SKM-1 treated with dmso at 0.1 percent for 144 hours (cell line): ENCODE measurements around the gene NPTN.
A peak's percentile ranks its signal among the peaks of the same experiment; 100 is the strongest.

ENCODE experiments used
- DNase-seq: peaks from one replicate; lab custom pipeline; 2025; ENCODE audit not compliant: unreplicated experiment; lab: John Stamatoyannopoulos, UW

NPTN gene

DNA sequence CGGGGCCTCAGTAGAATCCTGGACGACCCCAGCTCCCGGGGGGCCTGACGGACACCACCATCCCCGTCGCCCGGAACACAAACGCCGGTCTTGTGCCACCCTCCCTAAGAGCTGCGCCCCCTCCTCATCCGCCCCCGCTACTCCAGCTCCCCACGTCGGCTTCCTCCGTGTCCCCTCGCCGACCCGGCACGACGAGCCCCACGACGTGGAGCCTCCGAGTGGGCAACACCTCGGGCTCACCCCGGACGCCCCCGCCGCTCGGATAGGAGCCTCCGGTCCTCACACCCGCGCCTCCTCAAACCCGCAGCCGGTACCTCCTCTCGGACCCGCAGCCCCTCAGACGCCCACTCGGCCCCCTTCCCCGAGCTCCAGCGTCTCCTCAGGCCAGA, 525 bp downstream of the NPTN start:
- no peak for DNase-seq

GRCh38 chr15:73631915-73632669, 1.1 kb downstream of the NPTN start:
- DNase-seq = peak; percentile 40

DNA sequence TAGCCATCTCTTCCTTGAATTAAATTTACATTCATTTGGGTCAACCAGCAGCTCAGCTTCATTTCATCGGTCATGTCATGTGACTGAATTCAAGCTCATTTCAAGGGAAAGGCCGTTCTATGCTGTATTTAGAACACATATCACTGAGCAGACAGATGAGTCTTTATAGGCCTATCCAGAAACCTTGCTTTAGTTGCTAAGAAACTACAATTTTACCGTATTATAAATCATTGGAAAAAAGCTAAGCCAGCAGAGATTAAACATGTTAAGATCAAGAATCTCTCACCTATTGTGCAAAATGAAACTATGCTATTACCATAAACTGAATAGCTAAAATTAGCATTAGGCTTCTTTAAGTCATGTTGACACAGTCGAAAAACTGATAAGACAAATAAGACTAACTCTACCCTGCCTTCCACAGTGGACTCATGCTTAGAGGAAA, 2.2 kb downstream of the NPTN start:
- no peak for DNase-seq

DNA sequence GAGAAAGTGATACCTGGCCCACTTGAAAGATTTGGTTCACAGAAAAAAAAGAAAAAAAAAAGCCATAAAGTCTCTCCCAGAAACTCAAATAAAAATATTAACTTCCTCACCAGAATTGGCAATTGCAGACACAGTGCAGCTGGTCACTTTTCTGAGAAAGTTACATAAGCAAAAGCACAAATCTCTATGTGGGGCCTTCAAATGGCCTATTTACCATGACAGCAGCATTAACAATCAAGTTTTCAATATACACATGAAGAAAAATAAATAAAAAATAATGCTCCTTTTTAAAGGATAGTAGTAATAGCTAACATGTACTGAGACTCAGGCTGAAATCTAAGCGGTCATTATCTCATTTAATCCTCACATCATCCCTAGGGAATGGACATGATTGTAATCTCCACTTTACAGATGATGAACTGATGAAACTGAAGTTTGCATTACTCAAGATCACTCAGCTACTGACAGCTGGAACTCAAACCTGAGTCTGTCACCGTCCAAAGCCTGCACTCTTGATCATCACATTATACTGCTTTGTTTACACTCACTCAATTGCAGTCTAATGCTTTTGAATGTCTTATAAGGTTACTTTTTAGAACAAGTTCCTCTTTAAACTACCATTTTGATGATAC, 3.3 kb downstream of the NPTN start:
- DNase-seq = no peak

DNA sequence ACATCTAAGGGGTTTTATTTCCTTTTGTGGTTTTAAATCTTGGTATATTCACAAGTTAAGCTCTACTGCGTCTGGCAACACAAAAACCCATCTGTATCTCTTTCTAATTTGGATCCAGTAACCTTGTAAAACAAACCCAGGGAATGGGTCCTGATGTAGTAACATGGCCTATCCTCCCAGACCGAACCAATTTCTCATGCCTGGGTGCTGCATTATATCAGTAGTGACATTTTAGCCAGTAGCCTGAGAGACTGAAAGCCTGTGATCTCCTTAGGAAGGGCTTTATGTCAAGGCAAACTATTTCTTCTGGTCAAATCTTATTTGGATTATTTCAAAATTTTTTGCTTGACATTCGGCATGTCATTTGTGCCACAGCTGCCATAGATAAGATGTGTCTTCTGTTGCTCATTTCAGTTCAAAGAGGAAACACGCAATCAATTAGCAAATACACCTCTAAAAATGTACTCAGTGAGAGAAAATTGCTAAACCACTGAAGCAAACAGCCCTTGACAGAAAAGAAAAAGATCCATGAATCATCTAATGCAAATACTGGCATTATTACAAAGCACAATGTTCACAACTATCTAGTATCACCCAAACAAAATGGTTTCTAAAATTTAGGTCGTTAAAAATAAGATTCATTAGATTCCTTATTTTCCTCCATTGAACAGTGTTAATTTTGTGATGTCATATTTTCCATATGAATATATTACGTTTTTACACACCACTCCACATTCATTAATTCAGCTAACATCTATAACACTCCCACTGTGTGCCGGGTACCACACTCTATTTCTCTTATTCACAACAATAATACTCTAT, 4.0 kb downstream of the NPTN start:
- DNase-seq = no peak

- DNase-seq = no peak
These were observed 5.1 kb downstream of the NPTN start for GRCh38 chr15:73628102-73628501.

DNA sequence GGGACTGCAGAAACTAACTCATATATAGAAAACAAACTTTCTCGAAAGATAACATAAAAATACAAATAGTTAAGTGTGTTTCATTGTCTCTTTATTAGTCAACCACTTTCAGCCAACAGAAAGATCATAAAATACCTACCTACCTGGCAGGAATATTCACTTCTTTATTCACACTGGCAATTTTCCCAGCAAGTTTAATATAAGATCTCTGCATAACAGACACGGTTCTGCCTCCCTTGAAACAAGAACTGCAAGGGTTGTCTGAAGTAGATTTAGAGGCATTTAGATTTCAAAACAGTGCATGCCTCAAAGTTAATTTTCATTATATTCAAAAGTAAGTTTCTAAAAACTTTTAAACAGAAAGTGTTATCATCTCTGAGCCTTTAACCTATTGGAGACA, 7.1 kb downstream of the NPTN start:
- DNase-seq = no peak

DNA sequence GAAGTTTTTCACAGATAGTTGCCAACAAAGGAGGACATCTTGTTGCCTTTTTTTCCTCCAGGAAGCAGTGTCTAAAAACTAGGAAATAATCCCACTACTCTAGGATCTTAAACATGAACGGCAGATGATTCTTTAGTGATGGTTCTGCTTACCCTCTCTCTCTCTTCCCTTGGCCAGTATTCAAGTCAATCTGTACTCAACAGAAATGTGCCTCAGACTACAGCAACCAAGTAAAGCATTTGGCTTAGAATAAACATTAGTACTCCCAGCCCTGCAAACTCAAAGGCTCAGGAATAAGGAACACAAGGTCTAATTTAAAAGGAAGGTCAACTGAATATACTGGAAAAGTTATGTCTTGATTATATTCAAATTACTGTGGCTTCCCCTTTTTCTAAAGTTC, 8.7 kb downstream of the NPTN start:
- DNase-seq = no peak

GRCh38 chr15:73621286-73621826, 11.8 kb downstream of the NPTN start:
- DNase-seq = no peak

DNA sequence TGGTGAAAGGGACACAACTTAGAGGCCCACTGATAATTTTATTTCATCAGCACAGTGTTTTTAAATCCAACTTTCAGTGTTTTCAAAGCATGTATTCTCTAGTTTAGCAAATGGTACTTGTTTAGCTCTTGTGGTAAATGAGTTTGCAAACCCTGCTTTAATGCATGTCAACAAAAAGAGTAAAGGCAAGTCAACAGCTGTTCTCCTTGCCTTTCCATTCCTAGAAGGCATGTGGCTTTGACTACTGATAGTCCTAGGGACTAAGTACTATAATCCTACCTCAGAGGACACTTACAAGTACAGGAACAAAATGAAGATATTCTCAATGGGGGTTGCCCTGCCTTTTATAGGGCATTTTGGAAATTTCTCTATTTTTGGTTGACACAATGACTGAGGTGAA, 13.1 kb downstream of the NPTN start:
- DNase-seq = no peak

- no peak for DNase-seq
These were observed 15.3 kb downstream of the NPTN start for GRCh38 chr15:73617913-73618312.

GRCh38 chr15:73617301-73617831, 15.8 kb downstream of the NPTN start:
- DNase-seq = no peak

DNA sequence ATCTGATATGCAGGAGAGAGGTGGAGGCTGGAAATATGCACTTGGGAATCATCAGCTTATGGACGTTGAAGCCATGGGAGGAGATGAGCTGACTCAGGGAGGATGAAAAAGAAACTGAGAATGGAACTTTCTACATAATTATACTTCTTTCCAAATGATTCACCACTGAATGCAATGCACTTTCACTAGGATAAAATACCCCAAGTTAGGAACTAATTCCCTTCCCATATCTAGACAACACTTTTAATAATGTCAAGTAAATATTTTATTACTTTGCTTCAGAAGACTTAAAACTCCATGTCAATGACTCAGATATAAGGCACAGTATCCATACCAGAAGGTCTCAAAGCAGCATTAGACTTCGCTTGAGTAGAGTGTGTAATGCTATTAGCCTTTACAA, 24.2 kb downstream of the NPTN start:
- DNase-seq = no peak

GRCh38 chr15:73608475-73608874, 24.7 kb downstream of the NPTN start:
- no peak for DNase-seq

GRCh38 chr15:73607843-73608242, 25.3 kb downstream of the NPTN start:
- DNase-seq = no peak

GRCh38 chr15:73607405-73607804, 25.8 kb downstream of the NPTN start:
- no peak for DNase-seq

- no peak for DNase-seq
These were observed 27.3 kb downstream of the NPTN start for GRCh38 chr15:73605759-73606436.

DNA sequence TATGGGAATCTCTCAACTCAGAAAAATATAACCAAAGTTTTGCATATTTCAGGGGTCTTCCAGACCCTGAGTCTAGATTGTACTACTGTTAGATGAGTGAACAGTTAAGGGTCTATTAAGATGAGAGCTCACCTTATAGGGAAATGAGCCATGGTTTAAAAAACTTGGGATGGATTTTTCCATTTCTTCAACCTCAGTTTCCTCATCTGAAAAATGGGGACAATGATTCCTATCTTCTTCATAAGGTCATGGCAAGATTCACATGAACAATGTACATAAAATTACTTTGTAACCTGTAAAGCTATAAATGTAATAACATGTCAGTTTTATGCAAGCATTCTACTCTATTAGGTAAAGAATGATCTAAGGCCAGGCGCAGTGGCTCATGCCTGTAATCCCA, 28.7 kb downstream of the NPTN start:
- no peak for DNase-seq

DNA sequence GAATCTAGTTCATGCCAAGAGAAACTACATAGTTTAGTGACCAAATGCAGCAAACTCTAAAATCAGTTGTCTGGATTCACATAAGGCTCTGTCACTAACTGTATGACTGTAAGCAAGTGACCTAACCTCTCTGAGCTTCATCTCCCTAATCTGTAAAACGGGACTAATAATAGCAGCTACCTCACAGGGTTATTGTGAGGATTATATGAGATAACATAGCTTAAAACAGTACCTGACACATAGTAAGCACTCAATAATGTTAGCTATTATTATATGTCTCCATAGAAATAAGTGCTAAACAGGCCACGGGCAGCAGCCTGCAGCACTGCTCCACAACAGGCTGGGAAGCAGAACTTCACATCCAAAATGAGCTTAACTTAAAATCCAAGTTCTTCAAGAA, 30.2 kb downstream of the NPTN start:
- DNase-seq = no peak

DNA sequence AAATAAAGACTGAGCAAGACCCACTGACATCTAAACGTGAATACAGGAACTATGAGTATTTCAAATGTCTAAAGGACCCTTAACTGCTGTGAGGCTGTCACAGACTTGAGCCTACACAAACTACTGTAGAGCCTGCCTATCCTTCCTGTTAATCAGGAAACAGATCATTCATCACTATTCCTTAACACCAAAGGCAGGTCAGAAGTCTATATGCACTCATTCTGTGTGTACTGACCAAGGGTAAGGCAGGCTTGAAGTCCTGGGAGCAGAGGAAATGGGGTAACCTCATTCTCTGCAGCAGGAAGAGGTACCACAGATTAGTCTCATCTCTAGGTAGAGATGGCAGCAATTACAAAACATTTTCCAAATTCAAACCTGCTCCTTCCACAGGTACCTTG, 30.7 kb downstream of the NPTN start:
- no peak for DNase-seq
